Loucy (cell line): Measurements from ENCODE around the gene GMPPA.

Source experiments
- H2AFZ ChIP-seq: fragments of 200-600 bp; sonication (generic); 2 replicates; pipeline ENCODE4 v1.6.0; 2016; ENCODE audit warnings: antibody characterized with exemption, mild to moderate bottlenecking, low read length, moderate library complexity
- H3F3A ChIP-seq: fragments of 200-600 bp; 2 replicates; pipeline ENCODE4 v1.6.0; 2016; ENCODE audit warnings: antibody characterized with exemption, low read depth, mild to moderate bottlenecking
- H3K27me3 ChIP-seq: fragments of 200-600 bp; sonication (generic); 2 replicates; pipeline ENCODE4 v1.6.1; 2014; ENCODE audit warnings: low read length, mild to moderate bottlenecking; ENCODE audit not compliant: insufficient read depth, poor library complexity, severe bottlenecking
- H3K36me3 ChIP-seq: fragments of 200-600 bp; sonication (generic); 2 replicates; pipeline ENCODE4 v1.6.1; 2016; ENCODE audit warnings: low read length; ENCODE audit not compliant: insufficient read depth
- H3K4me1 ChIP-seq: fragments of 200-600 bp; sonication (generic); 2 replicates; pipeline ENCODE4 v1.5.1; 2014; ENCODE audit warnings: low read length, mild to moderate bottlenecking; ENCODE audit not compliant: insufficient read depth, poor library complexity, severe bottlenecking
- H3K4me2 ChIP-seq: fragments of 200-600 bp; sonication (generic); 2 replicates; pipeline ENCODE4 v1.6.0; 2014; ENCODE audit warnings: antibody characterized with exemption, low read length, low read depth, mild to moderate bottlenecking; ENCODE audit not compliant: poor library complexity, severe bottlenecking
- H3K4me3 ChIP-seq: fragments of 200-600 bp; sonication (generic); 2 replicates; pipeline ENCODE4 v1.5.1; 2014; ENCODE audit warnings: low read length, mild to moderate bottlenecking, mixed read lengths; ENCODE audit not compliant: poor library complexity, severe bottlenecking
- H3K79me2 ChIP-seq: fragments of 200-600 bp; sonication (generic); 2 replicates; pipeline ENCODE4 v1.6.1; 2014; ENCODE audit warnings: low read length; ENCODE audit not compliant: insufficient read depth
- H3K9ac ChIP-seq: fragments of 200-600 bp; sonication (generic); 2 replicates; pipeline ENCODE4 v1.6.0; 2014; ENCODE audit warnings: mild to moderate bottlenecking, low read depth, low read length, moderate library complexity; ENCODE audit not compliant: poor library complexity, severe bottlenecking
- H3K9me2 ChIP-seq: fragments of 200-600 bp; sonication (generic); replicated peaks from 2 replicates; pipeline ENCODE4 v1.6.1; 2016; ENCODE audit warnings: low read depth, low read length, mixed read lengths
- H3K9me3 ChIP-seq: fragments of 200-600 bp; sonication (generic); 2 replicates; pipeline ENCODE4 v1.6.1; 2014; ENCODE audit warnings: mild to moderate bottlenecking, antibody characterized with exemption, low read length, low read depth; ENCODE audit not compliant: insufficient read depth
- H4K20me1 ChIP-seq: fragments of 200-600 bp; sonication (generic); 2 replicates; pipeline ENCODE4 v1.6.0; 2014; ENCODE audit warnings: antibody characterized with exemption, low read length, mild to moderate bottlenecking; ENCODE audit not compliant: insufficient read depth, poor library complexity, severe bottlenecking
- EZH2phosphoT487 ChIP-seq: fragments of 200-600 bp; IDR thresholded peaks from 2 replicates; pipeline ENCODE4 v1.6.1; 2018; ENCODE audit warnings: antibody characterized with exemption, mild to moderate bottlenecking, moderate library complexity, borderline replicate concordance
- TF ChIP-seq, protein P1 (sequence below): fragments of 200-600 bp; sonication (generic); conservative IDR thresholded peaks from 2 replicates; pipeline ENCODE4 v1.5.1; 2014; ENCODE audit warnings: mild to moderate bottlenecking, antibody characterized with exemption, low read length

The GMPPA gene

DNA sequence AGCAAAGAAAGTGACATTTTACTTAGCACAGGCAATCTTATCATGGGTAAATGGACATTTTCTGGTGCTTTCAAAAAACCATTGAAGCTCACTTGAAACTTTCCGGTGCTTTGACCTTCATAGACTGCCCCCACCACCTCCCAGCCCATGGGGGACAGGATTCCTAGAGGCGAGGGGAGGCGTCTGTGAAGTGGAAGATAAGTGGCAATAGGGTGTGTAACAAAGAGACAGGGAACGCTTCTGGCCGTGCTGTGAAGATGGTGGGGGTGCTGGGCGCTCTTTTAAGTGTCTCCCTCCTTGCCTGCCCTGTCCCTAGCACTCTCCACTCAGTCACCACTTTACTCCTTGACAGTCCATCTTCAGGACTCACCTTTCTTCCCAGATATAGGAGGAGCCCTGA is 23.4 kb upstream of the GMPPA start:
- no peaks in the 10 kb centered on the region for H3K4me1 ChIP-seq
- no peak overlapping the region for H3K4me3 ChIP-seq
- TF ChIP-seq, protein P1, sequence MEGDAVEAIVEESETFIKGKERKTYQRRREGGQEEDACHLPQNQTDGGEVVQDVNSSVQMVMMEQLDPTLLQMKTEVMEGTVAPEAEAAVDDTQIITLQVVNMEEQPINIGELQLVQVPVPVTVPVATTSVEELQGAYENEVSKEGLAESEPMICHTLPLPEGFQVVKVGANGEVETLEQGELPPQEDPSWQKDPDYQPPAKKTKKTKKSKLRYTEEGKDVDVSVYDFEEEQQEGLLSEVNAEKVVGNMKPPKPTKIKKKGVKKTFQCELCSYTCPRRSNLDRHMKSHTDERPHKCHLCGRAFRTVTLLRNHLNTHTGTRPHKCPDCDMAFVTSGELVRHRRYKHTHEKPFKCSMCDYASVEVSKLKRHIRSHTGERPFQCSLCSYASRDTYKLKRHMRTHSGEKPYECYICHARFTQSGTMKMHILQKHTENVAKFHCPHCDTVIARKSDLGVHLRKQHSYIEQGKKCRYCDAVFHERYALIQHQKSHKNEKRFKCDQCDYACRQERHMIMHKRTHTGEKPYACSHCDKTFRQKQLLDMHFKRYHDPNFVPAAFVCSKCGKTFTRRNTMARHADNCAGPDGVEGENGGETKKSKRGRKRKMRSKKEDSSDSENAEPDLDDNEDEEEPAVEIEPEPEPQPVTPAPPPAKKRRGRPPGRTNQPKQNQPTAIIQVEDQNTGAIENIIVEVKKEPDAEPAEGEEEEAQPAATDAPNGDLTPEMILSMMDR: no peak
- no peak for TF ChIP-seq EZH2phosphoT487
- no peaks in the 10 kb centered on the region for H4K20me1 ChIP-seq
- no peaks in the 10 kb centered on the region for H3K9me2 ChIP-seq
- no peak overlapping the region for H3K9ac ChIP-seq
- H3K36me3 ChIP-seq: no peaks in the 10 kb centered on the region
- H3K79me2 ChIP-seq: no peaks in the 10 kb centered on the region
- no peaks in the 10 kb centered on the region for H3K27me3 ChIP-seq
- no peaks in the 10 kb centered on the region for H3F3A ChIP-seq
- H3K9me3 ChIP-seq: no peaks in the 10 kb centered on the region
- H2AFZ ChIP-seq: no peak overlapping the region
- H3K4me2 ChIP-seq: no peak overlapping the region

DNA sequence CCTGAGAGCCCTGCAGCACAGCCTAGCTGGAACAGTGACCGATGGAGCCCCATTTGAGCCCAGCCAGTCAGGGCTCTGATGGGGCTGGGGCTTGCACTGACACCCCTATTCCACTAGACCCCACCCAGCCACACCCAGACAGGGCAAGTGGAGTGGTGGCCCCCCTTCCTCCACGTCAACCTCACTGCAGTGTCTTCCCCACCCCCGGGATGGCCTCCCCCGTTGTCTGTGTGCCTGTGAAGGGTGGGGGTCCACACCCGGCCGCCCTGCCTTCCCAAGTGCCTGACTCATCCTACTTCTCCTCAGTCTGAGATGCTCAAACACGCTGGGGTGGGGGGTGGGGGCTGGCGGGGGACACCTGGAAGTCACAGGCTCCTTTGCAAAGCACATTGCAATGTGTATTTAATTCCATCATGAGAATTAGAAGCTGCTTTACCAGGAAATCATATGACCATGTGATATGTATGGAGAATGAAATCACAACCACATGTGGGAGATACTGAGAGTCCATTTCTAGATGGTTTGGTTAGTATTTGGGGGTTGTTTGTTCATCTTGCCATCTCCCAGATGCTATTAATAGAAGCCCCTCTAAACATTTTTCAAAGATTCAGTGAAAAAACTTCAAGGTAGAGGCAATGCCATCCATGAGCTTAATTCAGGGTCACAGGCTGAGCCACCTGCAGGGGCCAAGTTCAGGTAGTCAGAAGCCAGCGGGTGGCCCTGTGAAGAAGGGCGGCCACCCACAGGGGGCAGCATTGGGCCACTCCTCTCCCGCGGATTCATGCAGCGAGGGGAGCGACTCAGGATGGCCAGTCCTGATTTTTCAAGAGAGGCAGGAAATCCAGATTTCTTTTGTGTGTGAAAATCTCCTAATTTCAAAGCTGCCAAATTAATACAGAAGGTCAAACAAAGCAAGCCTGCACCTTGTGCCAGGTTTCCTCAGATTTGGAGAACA is 22.7 kb upstream of the GMPPA start:
- Histone ChIP-seq H3K9me3 (no peaks in the 10 kb centered on the region), H3K79me2 (no peaks in the 10 kb centered on the region), H3F3A (no peaks in the 10 kb centered on the region), H3K4me1 (no peaks in the 10 kb centered on the region), H3K4me3 (no peak overlapping the region), H2AFZ (no peak overlapping the region), H4K20me1 (no peaks in the 10 kb centered on the region), H3K36me3 (no peaks in the 10 kb centered on the region), H3K9ac (no peak overlapping the region), H3K4me2 (no peak overlapping the region), H3K27me3 (no peaks in the 10 kb centered on the region), H3K9me2 (no peaks in the 10 kb centered on the region)
- TF ChIP-seq, protein P1: peak; percentile 90
- TF ChIP-seq EZH2phosphoT487: no peak

DNA sequence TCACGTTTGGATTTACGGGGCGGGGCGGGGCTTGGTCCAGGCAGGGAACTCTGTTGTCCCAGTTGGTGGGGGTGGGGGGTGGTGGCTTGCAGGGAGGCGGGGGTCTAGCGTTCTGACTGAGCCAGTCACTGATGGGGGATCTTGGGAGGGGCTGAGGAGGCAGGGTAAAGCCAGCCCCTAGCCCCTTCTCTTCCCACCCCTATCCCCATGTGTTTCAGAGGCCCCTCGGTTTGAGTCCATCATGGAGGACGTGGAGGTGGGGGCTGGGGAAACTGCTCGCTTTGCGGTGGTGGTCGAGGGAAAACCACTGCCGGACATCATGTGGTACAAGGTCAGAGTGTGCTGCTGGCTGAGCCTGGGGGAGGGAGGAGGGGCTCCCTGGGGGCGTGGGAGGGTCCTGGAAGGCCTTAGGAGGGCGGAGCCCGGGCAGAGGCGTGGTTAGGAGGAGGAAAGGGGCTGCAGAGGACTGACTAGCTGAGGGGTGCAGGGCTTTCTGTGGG is 22.0 kb upstream of the GMPPA start:
- Histone ChIP-seq H3K4me3 (no peak overlapping the region), H2AFZ (no peak overlapping the region), H3K9me3 (no peaks in the 10 kb centered on the region), H3K4me1 (no peaks in the 10 kb centered on the region), H3F3A (no peaks in the 10 kb centered on the region), H3K4me2 (no peak overlapping the region), H3K36me3 (no peaks in the 10 kb centered on the region), H3K79me2 (no peaks in the 10 kb centered on the region), H3K27me3 (no peaks in the 10 kb centered on the region), H4K20me1 (no peaks in the 10 kb centered on the region), H3K9me2 (no peaks in the 10 kb centered on the region), H3K9ac (no peak overlapping the region)
- TF ChIP-seq, protein P1: no peak
- TF ChIP-seq EZH2phosphoT487: no peak
